ENCODE measurements around the gene FANCC. TPM values are rescaled to one million over a fixed set of nuclear protein-coding genes. Genes with fewer than 3 reads are reported as not detected.

Gene FANCC, protein sequence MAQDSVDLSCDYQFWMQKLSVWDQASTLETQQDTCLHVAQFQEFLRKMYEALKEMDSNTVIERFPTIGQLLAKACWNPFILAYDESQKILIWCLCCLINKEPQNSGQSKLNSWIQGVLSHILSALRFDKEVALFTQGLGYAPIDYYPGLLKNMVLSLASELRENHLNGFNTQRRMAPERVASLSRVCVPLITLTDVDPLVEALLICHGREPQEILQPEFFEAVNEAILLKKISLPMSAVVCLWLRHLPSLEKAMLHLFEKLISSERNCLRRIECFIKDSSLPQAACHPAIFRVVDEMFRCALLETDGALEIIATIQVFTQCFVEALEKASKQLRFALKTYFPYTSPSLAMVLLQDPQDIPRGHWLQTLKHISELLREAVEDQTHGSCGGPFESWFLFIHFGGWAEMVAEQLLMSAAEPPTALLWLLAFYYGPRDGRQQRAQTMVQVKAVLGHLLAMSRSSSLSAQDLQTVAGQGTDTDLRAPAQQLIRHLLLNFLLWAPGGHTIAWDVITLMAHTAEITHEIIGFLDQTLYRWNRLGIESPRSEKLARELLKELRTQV
- polyA plus RNA-seq (ENCODE audit: insufficient read length in 4 of 4), result 10 to 100 TPM; 21.5 to 27.0 (median 24.3) TPM

DNA sequence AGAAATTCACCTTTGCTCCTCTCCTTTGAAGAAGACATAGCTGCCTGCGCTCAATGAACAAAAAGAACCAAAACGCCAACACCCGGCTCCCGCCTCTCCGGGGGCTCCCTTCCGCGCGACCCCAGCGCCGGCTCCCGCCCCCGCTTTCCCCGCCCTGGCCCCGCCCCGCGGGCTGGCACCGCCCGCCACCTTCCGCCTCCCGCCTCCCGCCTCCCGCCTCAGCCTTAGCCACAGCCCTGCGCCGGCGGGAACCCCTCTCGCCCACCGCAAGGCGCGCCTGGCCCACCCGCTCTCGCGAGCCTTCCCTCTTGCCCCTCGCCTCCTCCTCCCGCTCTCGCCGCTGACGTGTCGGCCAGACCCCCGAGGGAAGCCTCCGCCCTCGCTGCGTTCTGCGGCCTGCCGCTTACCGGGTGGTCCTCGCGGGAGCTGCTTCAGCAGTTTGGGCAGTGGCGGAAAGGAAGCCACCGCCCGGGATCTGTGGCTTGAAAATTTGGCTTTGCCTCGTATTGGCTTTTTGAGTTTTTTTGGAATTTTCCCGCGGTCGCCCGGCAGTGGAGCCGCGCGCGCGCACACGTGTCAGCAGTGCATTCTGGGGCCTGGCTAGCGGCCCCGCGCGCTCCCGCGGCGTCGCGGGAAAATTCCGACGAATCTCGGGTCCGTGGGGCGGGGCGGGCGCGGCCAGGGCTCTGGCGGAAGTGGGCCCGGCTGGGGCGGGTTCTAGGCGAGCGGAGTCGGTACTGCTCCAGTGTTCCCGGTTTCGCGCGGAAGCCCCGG lies at the start of gene FANCC:
FANCC (minus strand) TSS at position 591 of the 774 bp plus-strand sequence. CDS start 68,418 bp downstream, outside the sequence.
- DNase-seq (ENCODE audit: low read depth in 4 of 4, low spot score in 3 of 4), result peak; percentile 84 to 93 (median 87)

DNA sequence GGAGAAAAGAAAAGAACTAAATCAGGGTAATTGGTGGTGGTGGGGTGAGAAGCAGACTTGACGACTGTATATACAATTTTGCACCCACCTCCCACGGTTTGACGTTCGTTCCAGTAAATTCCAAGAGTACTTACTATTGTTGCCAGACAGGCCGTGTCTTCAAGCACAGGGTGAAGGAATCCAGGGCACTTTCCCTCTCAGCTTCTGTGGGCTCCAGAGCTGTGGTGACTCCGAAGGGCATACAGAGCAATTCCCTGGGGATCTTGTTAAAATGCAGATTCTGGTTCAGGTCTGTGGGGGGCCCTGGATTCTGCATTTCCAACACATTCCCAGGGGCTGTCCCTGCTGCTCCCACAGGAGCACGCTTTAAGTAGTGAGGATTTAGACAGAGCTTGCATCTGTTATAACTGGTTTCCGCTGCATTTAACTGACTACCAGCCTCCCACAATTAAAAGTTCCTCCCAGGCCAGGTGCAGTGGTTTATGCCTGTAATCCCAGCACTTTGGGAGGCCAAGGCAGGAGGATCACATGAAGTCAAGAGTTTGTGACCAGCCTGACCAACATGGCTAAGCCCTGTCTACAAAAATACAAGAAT lies 49.3 kb upstream of the FANCC start:
- DNase-seq (ENCODE audit: low read depth in 4 of 4, low spot score in 3 of 4), result no peak

DNA sequence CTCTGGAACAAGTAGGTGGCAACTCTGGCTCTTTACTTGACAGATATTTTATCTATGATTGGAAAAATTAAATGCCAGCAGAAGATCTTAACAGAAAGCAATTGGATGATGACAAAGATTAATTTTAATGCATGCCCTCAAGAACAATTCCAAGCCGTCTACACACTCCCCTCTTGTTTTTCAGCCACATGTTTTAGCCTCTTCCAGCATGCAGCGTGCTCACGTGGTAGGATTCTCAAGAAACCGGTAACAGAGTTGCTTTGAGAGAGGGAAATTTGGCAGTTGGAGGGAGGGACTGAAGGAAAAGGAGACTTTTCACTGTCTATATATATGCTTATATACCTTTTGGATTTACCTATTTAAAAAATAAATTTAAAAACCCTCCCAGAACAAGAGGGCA lies 48.3 kb upstream of the FANCC start:
- DNase-seq (ENCODE audit: low read depth in 4 of 4, low spot score in 3 of 4), result no peak

- DNase-seq (ENCODE audit: low read depth in 4 of 4, low spot score in 3 of 4), result no peak
Measured at GRCh38 chr9:95363051-95363841, 45.7 kb upstream of the FANCC start.

- no peak for DNase-seq (ENCODE audit: low read depth in 4 of 4, low spot score in 3 of 4)
Measured at GRCh38 chr9:95360866-95361265, 43.4 kb upstream of the FANCC start.

DNA sequence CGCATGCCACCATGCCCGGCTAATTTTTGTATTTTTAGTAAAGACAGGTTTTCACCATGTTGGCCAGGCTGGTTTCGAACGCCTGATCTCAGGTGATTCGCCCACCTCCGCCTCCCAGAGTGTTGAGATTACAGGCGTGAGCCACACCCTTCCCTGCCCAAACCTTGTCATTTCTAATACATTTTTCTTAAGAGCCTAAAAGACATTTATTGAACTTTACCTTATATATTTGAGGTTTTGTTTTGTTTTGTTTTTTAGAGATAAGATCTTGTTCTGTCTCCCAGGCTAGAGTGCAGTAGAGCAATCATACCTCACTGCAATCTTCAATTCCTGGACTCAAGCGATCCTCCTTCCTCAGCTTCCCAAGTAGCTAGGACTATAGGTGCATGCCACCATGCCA lies 39.8 kb upstream of the FANCC start:
- no peak for DNase-seq (ENCODE audit: low read depth in 4 of 4, low spot score in 3 of 4)

DNA sequence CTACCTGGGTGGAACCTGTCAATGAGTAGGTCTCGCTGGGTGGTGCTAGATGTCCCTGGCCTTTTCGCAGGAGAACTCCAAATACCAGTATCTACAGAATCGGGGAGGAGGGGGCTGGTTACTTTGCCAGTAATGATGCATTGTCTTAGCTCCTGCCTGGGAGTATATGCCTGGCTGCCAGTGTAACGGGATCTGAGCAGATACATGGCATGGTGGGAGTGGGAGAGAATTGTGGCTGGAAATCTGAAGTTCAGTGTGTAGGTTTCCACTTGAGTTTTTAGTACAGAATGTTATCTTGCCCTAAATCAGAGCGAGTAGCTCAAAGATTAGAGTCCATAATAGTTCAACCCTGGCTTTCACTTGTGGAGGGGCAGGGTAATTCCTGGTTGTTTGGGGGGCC lies 38.0 kb upstream of the FANCC start:
- DNase-seq (ENCODE audit: low read depth in 4 of 4, low spot score in 3 of 4), result no peak

- no peak for DNase-seq (ENCODE audit: low read depth in 4 of 4, low spot score in 3 of 4)
Measured at GRCh38 chr9:95351051-95351450, 33.5 kb upstream of the FANCC start.

GRCh38 chr9:95350266-95350665 lies 32.8 kb upstream of the FANCC start:
- DNase-seq (ENCODE audit: low read depth in 4 of 4, low spot score in 3 of 4), result no peak

DNA sequence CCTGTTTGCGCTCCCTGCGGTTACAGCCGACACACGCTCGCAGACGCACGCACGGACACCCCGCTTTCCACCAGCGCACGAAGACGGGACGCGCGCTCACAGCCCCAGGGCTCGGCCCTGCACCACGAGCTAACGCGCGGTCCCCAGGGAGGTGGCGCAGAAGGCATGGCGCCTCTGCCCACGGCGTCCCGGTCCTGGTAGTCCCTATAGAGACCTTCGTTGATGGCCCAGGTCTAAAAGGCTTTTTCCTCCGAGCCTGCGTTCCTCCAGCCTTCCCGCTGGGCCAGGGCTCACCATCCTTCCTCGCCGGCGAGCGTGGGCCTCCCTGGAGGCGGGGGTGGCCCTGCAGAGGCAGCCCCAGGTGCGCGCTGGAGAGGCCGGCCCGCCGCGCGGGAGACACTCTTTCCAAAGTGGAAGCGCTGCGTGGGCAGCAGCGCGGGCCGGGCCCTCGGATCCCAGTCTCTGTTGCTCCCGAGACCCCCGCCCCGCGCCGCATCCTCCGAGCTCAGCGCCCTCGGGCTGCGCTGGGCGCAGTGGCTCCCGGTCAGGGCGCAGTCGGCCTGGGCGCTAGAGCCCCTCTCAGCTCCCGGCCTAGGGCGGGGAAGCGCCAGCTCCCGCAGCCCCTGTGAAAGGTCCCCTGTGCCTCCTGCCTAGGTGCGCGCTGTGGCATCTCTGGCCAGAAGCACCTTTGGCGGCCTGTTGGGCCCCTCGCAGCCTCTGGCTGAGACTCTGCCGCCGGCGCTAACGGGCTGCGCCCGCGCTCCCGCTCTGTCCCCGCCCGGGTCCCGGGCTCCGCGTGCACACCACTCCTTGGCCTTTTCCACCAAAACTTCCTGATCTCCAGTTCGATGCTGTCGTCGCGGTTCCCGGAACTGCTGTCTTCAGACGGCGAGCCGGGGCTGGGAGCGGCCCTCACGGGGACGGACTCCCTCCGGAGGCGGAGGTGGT lies 31.9 kb upstream of the FANCC start:
- DNase-seq (ENCODE audit: low read depth in 4 of 4, low spot score in 3 of 4), result peak in 1 of 4 donors; percentile 32

- DNase-seq (ENCODE audit: low read depth in 4 of 4, low spot score in 3 of 4), result no peak
Measured at GRCh38 chr9:95346021-95346420, 28.5 kb upstream of the FANCC start.

GRCh38 chr9:95344735-95345325 lies 27.3 kb upstream of the FANCC start:
- DNase-seq (ENCODE audit: low read depth in 4 of 4, low spot score in 3 of 4), result no peak

DNA sequence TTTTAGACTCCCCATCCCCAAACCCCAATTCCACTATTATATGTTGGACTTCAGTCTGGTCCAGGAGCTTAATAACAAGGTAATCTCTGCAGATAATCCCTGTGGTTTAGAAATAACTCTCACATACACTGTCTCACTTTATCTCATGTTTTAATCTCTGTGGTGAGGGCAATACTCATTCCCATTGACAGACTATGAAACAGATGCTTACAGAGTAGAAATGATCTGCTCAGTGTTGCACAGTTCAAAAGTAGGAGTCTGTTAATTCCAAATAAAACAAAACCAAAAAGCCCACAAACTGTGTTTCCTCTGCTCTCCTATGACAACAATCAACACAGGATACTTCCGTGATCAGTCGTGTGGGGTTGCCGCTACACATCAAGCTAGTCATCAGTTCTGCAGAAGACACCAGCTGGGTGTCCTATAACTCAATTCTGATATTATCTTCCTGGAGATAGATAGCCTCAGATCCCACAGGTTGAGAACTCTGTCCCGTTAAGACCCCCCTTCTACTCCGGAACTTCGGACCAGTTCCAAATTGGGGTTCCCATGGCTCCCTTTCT lies 26.3 kb upstream of the FANCC start:
- no peak for DNase-seq (ENCODE audit: low read depth in 4 of 4, low spot score in 3 of 4)

- DNase-seq (ENCODE audit: low read depth in 4 of 4, low spot score in 3 of 4), result no peak
Measured at GRCh38 chr9:95342571-95342970, 25.1 kb upstream of the FANCC start.

DNA sequence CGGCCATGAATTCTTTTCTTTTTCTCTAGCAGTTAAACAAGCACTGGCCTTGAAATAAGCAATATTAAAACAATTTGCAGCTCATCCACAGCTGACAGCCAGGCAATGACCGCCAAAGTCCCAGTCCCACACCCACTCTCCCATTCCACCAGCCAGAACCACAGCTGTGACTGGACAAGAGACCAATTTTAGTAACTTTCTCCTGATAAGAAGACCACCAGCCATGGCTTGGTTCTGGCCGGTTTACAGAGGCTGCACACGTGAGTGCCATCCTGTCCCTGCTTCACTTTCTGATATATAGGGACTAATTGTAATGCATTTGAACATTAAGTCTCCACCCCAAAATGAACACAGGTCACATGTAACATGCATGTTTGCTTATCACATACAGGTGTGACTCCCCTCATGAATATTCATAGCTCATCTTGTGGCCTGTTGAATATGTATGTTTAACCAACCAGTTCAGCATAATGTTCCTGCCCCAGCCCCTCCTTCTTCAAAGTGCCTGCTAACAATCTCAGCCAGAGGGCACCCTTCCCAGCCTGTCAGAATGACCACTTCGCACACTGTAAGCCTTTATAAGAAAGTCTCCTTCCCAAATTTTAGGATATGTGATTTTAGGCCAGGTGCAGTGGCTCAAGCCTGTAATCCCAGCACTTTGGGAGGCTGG lies 23.9 kb upstream of the FANCC start:
- no peak for DNase-seq (ENCODE audit: low read depth in 4 of 4, low spot score in 3 of 4)

- DNase-seq (ENCODE audit: low read depth in 4 of 4, low spot score in 3 of 4), result no peak
Measured at GRCh38 chr9:95338243-95338642, 20.7 kb upstream of the FANCC start.

GRCh38 chr9:95336281-95336680 lies 18.8 kb upstream of the FANCC start:
- DNase-seq (ENCODE audit: low read depth in 4 of 4, low spot score in 3 of 4), result no peak

GRCh38 chr9:95333426-95333825 lies 15.9 kb upstream of the FANCC start:
- DNase-seq (ENCODE audit: low read depth in 4 of 4, low spot score in 3 of 4), result no peak
